Memory B cell (primary cell): ENCODE measurements around the gene FNIP2.
"Not testable (repeated sequence)": the region's sequence is repeated elsewhere in the genome, so short reads cannot be mapped to it uniquely, and the experiment has no call there.

Experiments used
- ATAC-seq: fragments of 150-1000 bp; cut with Tn5 transposase; 2 replicates; pipeline ENCODE4 v1.10.0; 2021; ENCODE audit warnings: low read depth, mild to moderate bottlenecking, moderate library complexity
- DNase-seq, 2 donors: peaks; one replicate each; pipeline ENCODE4 v3.0.0; 2022; ENCODE audit warnings: low spot score in 2 of 2
- H3K27ac Mint-ChIP-seq: one replicate; pipeline ENCODE4 v1.8.0; 2022; ENCODE audit warnings: mild to moderate bottlenecking, moderate library complexity, mixed read lengths
- H3K27me3 Mint-ChIP-seq: one replicate; pipeline ENCODE4 v1.8.0; 2022; ENCODE audit warnings: mixed read lengths
- H3K36me3 Mint-ChIP-seq: one replicate; pipeline ENCODE4 v1.8.0; 2022; ENCODE audit warnings: mild to moderate bottlenecking, mixed read lengths
- H3K4me1 Mint-ChIP-seq: one replicate; pipeline ENCODE4 v1.8.0; 2022; ENCODE audit warnings: mixed read lengths
- H3K4me3 Mint-ChIP-seq: one replicate; pipeline ENCODE4 v1.8.0; 2022; ENCODE audit warnings: mild to moderate bottlenecking, moderate library complexity, mixed read lengths
- H3K9me3 Mint-ChIP-seq: one replicate; pipeline ENCODE4 v1.8.0; 2022; ENCODE audit warnings: mixed read lengths

Gene FNIP2

GRCh38 chr4:158768555-158769174 is at the start of gene FNIP2:
Gene FNIP2 (plus strand): TSS chr4:158769026. CDS start chr4:158769213, 187 bp downstream.
- DNase-seq (peak; percentile 9 to 45), ATAC-seq (peak; percentile 84)
- H3K4me1 Mint-ChIP-seq, result peaks cover 4% of the 10 kb centered on the region
- peaks cover 2% of the 10 kb centered on the region for H3K36me3 Mint-ChIP-seq
- H3K27ac Mint-ChIP-seq, result no peak within 1 kb of the TSS
- peak within 1 kb of the TSS; percentile 90 for H3K4me3 Mint-ChIP-seq
- peaks cover 29% of the 10 kb centered on the region for H3K27me3 Mint-ChIP-seq
- no peaks in the 10 kb centered on the region for H3K9me3 Mint-ChIP-seq

- H3K36me3 Mint-ChIP-seq, result peaks cover 26% of the 10 kb centered on the region
These were observed 47.1 kb upstream of the FNIP2 start for GRCh38 chr4:158721680-158722079.

GRCh38 chr4:158722291-158722916 is 46.4 kb upstream of the FNIP2 start:
- no peak for DNase-seq
- Mint-ChIP-seq H3K4me3 (peak overlapping the region; percentile 94), H3K27ac (peak overlapping the region; percentile 92), H3K4me1 (peaks cover 19% of the 10 kb centered on the region), H3K27me3 (peaks cover 5% of the 10 kb centered on the region), H3K36me3 (peaks cover 23% of the 10 kb centered on the region), H3K9me3 (no peaks in the 10 kb centered on the region)
- no peak for ATAC-seq

More at GRCh38 chr4:158721680-158722079, 47.1 kb upstream of the FNIP2 start:
- Mint-ChIP-seq H3K9me3 (no peaks in the 10 kb centered on the region), H3K27me3 (peaks cover 3% of the 10 kb centered on the region), H3K4me1 (peaks cover 19% of the 10 kb centered on the region), H3K4me3 (no peak overlapping the region), H3K27ac (peak overlapping the region; percentile 92)
- DNase-seq (no peak), ATAC-seq (no peak)

- DNase-seq (peak; percentile 70 to 75), ATAC-seq (peak; percentile 85)
- H3K9me3 Mint-ChIP-seq, result no peaks in the 10 kb centered on the region
- peaks cover 18% of the 10 kb centered on the region for H3K4me1 Mint-ChIP-seq
- H3K36me3 Mint-ChIP-seq, result peaks cover 15% of the 10 kb centered on the region
- peak within 1 kb of the TSS; percentile 94 for H3K4me3 Mint-ChIP-seq
- peak within 1 kb of the TSS; percentile 92 for H3K27ac Mint-ChIP-seq
- peaks cover 5% of the 10 kb centered on the region for H3K27me3 Mint-ChIP-seq
These were observed 45.7 kb upstream of the FNIP2 start, which contains the start of gene PPID for GRCh38 chr4:158722917-158723793. Gene PPID (minus strand): TSS chr4:158723396. CDS start chr4:158723288, 108 bp downstream.

DNA sequence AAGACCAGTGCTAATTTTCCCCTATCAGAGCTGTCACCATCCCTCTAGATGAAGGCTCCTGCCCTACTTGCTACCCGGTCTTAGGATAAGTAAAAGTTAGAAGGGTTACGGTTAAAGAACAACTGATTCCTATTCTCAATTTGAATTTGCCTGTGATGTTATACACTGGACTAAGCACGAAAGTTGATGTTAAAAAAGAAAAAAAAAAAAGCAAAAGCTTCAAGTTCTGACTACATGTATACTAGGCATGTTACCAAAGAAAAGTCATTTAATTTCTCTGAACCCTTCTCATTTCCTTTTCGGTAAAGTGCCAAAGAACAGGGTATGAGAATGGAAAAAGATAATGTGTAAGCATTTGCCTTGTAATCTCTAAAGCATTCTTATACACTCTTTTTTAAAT is 44.2 kb upstream of the FNIP2 start:
- ATAC-seq, result no peak
- peaks cover 11% of the 10 kb centered on the region for H3K27me3 Mint-ChIP-seq
- peaks cover 6% of the 10 kb centered on the region for H3K36me3 Mint-ChIP-seq
- no peaks in the 10 kb centered on the region for H3K9me3 Mint-ChIP-seq
- DNase-seq, result no peak
- peaks cover 15% of the 10 kb centered on the region for H3K4me1 Mint-ChIP-seq
- H3K27ac Mint-ChIP-seq, result peak overlapping the region; percentile 54
- no peak overlapping the region for H3K4me3 Mint-ChIP-seq

DNA sequence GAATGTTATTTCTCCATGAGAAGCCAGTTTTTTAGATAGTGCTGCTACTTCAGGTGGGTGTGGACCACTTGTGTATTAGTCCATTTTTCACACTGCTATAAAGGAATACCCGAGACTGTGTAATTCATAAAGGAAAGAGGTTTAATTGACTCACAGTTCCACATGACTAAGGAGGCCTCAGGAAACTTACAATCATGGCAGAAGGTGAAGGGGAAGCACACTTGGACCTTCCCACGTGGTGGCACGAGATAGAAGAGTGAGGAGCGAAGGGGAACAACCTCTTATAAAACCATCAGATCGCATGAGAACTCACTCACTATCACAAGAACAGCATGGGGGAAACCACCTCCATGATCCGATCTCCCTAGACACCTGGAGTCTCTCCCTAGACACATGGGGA is 42.2 kb upstream of the FNIP2 start:
- H3K27ac Mint-ChIP-seq, result no peak overlapping the region
- H3K27me3 Mint-ChIP-seq, result peaks cover 19% of the 10 kb centered on the region
- no peak overlapping the region for H3K4me3 Mint-ChIP-seq
- H3K36me3 Mint-ChIP-seq, result no peaks in the 10 kb centered on the region
- no peaks in the 10 kb centered on the region for H3K9me3 Mint-ChIP-seq
- peaks cover 11% of the 10 kb centered on the region for H3K4me1 Mint-ChIP-seq
- DNase-seq (no peak), ATAC-seq (no peak)

DNA sequence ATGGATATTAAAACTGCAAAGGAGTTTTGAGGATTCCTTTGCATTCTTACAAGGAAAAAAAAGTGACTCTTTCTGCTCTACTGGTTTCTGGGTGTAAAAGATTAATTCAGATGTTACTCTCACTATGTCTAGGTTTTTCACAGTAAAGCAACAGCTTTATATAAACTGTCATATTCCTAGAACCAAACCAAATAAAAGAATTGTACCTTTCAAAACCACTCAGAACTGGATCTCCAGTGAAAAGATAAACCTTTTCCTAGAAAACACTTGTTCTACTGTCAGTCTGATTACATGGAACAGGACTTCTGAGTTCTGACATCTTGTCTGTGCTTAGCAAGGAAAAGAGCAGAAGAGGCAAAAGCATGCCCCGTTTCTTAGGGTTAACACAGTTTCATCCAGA is 40.6 kb upstream of the FNIP2 start:
- no peaks in the 10 kb centered on the region for H3K36me3 Mint-ChIP-seq
- ATAC-seq (no peak), DNase-seq (no peak)
- H3K9me3 Mint-ChIP-seq, result no peaks in the 10 kb centered on the region
- H3K27me3 Mint-ChIP-seq, result peaks cover 26% of the 10 kb centered on the region
- H3K4me3 Mint-ChIP-seq, result no peak overlapping the region
- peaks cover 5% of the 10 kb centered on the region for H3K4me1 Mint-ChIP-seq
- H3K27ac Mint-ChIP-seq, result no peak overlapping the region

DNA sequence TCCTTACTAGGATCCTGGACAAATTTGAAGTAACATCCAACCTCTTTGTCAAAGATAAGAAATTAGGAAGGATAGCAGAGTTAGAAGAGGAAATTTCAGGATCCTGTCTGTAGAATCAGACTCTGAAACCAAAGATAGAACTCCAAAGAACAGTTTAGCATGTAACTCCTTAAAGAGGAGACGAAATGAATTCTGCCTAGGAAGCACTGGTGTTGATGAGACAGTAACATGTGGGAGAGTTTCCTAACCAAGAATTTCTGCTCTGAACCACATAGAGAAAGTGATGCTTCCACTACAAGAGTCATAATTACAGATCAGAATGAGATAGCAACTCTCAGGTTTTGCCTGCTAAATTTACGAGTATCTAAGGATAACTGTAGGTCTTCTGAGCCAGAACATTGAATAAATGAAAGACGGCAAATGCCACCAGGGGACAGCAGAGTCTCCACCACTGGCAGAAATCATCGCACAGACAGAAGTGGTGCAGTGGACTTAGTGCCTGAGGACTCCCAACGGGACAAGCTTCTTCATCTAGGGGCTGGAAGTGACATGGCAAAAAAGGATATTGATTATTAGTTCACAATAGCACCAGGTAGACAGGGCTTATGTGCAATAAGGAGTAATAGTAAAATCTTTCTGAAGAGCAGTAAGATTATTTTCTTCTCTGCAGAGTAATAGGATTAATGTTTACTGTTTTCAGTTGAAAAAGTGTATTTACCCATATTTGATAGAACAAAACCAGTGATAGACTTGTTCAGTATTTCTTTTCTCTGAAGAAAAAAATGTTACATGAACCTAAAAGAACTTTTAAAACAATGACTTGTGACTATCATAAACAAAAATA is 38.9 kb upstream of the FNIP2 start:
- no peak overlapping the region for H3K4me3 Mint-ChIP-seq
- no peaks in the 10 kb centered on the region for H3K36me3 Mint-ChIP-seq
- no peak overlapping the region for H3K27ac Mint-ChIP-seq
- ATAC-seq, result peak; percentile 76
- H3K27me3 Mint-ChIP-seq, result peaks cover 26% of the 10 kb centered on the region
- no peaks in the 10 kb centered on the region for H3K9me3 Mint-ChIP-seq
- DNase-seq, result peak; percentile 22 to 29
- no peaks in the 10 kb centered on the region for H3K4me1 Mint-ChIP-seq

DNA sequence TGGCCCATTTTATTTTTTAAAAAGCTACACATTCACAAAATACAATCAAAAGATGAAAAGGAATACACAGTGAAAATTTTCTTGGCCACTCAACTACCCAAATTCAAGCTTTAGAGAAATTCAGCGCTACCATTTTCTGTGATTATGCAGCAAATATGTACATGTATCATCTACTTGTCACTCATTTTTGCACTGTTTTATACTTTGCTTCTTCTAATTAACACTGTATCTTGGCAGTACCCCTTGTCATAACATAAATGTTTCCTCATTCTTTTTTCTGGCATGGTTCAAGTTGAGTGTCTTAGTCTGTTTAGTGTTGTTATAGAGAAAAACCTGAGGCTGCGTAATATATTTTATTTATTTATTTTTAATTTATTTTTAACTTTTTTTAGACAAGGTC is 30.0 kb upstream of the FNIP2 start:
- Mint-ChIP-seq H3K27ac (no peak overlapping the region), H3K27me3 (peaks cover 15% of the 10 kb centered on the region), H3K36me3 (no peaks in the 10 kb centered on the region), H3K9me3 (no peaks in the 10 kb centered on the region), H3K4me1 (no peaks in the 10 kb centered on the region), H3K4me3 (no peak overlapping the region)
- no peak for DNase-seq
- no peak for ATAC-seq

DNA sequence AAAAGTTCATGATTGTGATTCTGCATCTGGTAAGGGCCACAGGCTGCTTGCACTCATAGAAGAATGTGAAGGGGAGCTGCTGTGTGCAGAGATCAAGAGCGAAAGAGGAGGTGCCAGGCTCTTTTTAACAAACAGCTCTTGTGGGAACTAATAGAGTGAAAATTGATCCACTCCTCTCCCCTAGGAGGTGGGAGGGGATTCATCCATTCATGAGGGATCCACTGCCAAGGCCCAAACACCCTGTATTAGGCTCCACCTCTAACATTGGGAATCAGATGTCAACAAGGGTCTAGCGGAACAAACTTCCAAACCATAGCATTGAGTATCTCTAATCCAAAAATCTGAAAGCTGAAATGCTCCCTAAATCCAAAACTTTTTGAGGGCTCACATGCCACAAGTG is 29.2 kb upstream of the FNIP2 start:
- H3K27ac Mint-ChIP-seq, result no peak overlapping the region
- no peaks in the 10 kb centered on the region for H3K9me3 Mint-ChIP-seq
- H3K4me1 Mint-ChIP-seq, result no peaks in the 10 kb centered on the region
- peaks cover 15% of the 10 kb centered on the region for H3K27me3 Mint-ChIP-seq
- no peak for ATAC-seq
- H3K36me3 Mint-ChIP-seq, result no peaks in the 10 kb centered on the region
- no peak for DNase-seq
- H3K4me3 Mint-ChIP-seq, result no peak overlapping the region

GRCh38 chr4:158741326-158742021 is 27.4 kb upstream of the FNIP2 start:
- no peak for ATAC-seq
- H3K27ac Mint-ChIP-seq, result no peak overlapping the region
- H3K36me3 Mint-ChIP-seq, result no peaks in the 10 kb centered on the region
- no peaks in the 10 kb centered on the region for H3K4me1 Mint-ChIP-seq
- no peak for DNase-seq
- peaks cover 11% of the 10 kb centered on the region for H3K27me3 Mint-ChIP-seq
- no peak overlapping the region for H3K4me3 Mint-ChIP-seq
- H3K9me3 Mint-ChIP-seq, result no peaks in the 10 kb centered on the region

- not testable (repeated sequence) for H3K36me3 Mint-ChIP-seq, H3K27ac Mint-ChIP-seq, H3K4me1 Mint-ChIP-seq, ATAC-seq, DNase-seq, H3K4me3 Mint-ChIP-seq, H3K9me3 Mint-ChIP-seq, H3K27me3 Mint-ChIP-seq
These were observed 22.3 kb upstream of the FNIP2 start for GRCh38 chr4:158746537-158746936.

GRCh38 chr4:158750379-158750778 is 18.4 kb upstream of the FNIP2 start:
- H3K27ac Mint-ChIP-seq, result no peak overlapping the region
- ATAC-seq (no peak), DNase-seq (no peak)
- H3K4me3 Mint-ChIP-seq, result no peak overlapping the region
- H3K36me3 Mint-ChIP-seq, result no peaks in the 10 kb centered on the region
- no peaks in the 10 kb centered on the region for H3K9me3 Mint-ChIP-seq
- H3K27me3 Mint-ChIP-seq, result peaks cover 6% of the 10 kb centered on the region
- H3K4me1 Mint-ChIP-seq, result no peaks in the 10 kb centered on the region
